ENCODE results near the gene UAP1.

Gene UAP1

DNA sequence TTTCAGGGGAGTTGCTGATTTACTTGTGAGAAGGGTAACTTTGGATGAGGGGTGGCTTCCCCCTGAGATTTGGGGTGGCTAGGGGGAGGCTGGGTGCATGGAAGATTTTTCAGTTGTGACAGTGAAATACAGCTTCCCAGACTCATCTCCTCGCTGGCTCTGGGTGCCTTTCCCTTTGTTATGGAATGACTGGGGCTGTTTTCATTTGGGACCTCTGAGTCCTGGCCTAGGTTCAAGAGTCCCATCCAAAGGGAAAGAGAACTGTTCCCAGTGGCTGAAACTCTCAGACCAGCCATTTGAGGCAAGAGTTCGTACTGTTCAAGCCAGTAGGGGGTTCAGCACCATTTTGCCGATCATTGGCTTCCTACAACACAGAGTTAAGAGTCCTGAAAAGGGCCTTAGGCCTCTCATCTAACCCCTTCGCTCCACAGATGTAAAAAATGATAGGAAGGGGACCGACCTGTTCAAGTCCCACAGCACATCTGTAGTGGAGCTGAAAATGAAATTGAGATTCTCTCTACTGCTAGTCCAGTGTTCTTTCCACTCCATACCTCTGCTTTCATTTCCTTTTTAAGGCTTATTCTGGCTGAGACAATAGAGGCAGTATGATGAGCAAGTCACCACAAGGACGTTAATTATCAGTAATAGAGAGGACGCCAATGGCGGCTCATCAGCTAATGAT is 71.7 kb downstream of the UAP1 start:
- Histone ChIP-seq H3K9ac (ENCODE audit: low read length) (no peak overlapping the region), H3K27me3 (ENCODE audit: control insufficient read depth, insufficient read depth, low read length) (no peaks in the 10 kb centered on the region), H3K4me3 (ENCODE audit: low read length) (no peak overlapping the region), H3K4me1 (ENCODE audit: control insufficient read depth, low read depth, low read length) (peaks cover 13% of the 10 kb centered on the region), H3K9me3 (ENCODE audit: control insufficient read depth, low read depth, low read length) (no peaks in the 10 kb centered on the region), H3K36me3 (ENCODE audit: control insufficient read depth, low read depth, low read length) (no peaks in the 10 kb centered on the region), H3K27ac (ENCODE audit: low read length) (no peak overlapping the region)

DNA sequence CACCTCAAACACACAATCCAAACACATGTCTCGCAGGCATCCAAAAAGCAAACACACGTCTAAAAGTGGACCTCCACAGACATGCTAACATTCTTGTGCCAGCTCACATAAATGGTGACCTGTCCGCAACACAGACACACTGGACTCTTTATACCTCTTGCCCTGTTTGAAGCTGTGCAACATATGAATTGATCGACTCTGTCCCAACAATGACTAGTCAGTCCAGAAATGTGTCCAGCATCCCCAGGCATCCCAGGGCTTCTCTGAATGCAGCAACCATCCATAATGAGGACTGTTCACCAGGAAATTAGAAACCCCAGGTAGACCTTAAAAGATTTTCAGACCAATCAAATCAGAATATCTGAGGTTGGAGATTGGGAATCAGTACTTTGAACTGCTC is 73.9 kb downstream of the UAP1 start:
- Histone ChIP-seq H3K4me3 (ENCODE audit: low read length) (no peak overlapping the region), H3K27me3 (ENCODE audit: control insufficient read depth, insufficient read depth, low read length) (no peaks in the 10 kb centered on the region), H3K9me3 (ENCODE audit: control insufficient read depth, low read depth, low read length) (no peaks in the 10 kb centered on the region), H3K36me3 (ENCODE audit: control insufficient read depth, low read depth, low read length) (no peaks in the 10 kb centered on the region), H3K27ac (ENCODE audit: low read length) (no peak overlapping the region), H3K4me1 (ENCODE audit: control insufficient read depth, low read depth, low read length) (peaks cover 13% of the 10 kb centered on the region), H3K9ac (ENCODE audit: low read length) (no peak overlapping the region)

DNA sequence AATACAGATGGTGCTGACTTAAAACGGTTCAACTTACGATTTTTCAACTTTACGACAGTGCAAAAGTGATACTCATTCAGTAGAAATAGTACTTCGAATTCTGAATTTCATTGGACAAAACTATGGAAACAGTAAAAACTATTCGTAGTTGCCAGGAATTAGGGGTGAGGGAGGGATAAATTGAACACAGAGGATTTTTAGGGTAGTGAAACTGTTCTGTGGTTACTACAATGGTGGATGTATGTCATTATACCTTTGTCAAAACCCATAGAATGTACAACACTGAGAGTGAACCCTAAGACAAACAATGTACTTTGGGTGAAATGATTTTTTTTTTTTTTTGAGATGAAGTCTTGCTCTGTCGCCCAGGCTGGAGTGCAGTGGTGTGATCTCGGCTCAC is 78.2 kb downstream of the UAP1 start:
- no peaks in the 10 kb centered on the region for H3K9me3 ChIP-seq (ENCODE audit: control insufficient read depth, low read depth, low read length)
- H3K36me3 ChIP-seq (ENCODE audit: control insufficient read depth, low read depth, low read length), result no peaks in the 10 kb centered on the region
- H3K27ac ChIP-seq (ENCODE audit: low read length), result no peak overlapping the region
- H3K27me3 ChIP-seq (ENCODE audit: control insufficient read depth, insufficient read depth, low read length), result no peaks in the 10 kb centered on the region
- H3K9ac ChIP-seq (ENCODE audit: low read length), result no peak overlapping the region
- no peaks in the 10 kb centered on the region for H3K4me1 ChIP-seq (ENCODE audit: control insufficient read depth, low read depth, low read length)
- H3K4me3 ChIP-seq (ENCODE audit: low read length), result no peak overlapping the region

DNA sequence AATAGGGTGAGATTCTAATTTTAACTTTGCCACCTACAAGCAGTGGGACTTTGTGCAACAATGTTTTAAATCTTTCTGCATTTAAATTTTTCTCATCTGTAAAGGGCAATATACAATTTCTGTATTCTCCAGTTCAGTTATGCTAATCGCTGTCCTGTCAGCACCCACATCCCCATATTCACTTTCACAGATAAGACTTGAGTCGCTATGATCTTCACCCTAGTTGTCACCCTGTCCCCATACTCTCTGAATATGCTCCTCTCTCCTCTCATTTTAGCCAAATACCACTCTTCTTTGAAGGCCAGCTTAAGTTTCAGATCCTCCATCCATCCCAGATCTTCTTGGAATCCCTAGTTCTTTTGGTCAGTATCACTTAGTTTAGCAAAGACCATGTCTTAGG is 79.6 kb downstream of the UAP1 start:
- no peak overlapping the region for H3K4me3 ChIP-seq (ENCODE audit: low read length)
- H3K36me3 ChIP-seq (ENCODE audit: control insufficient read depth, low read depth, low read length), result no peaks in the 10 kb centered on the region
- H3K4me1 ChIP-seq (ENCODE audit: control insufficient read depth, low read depth, low read length), result no peaks in the 10 kb centered on the region

DNA sequence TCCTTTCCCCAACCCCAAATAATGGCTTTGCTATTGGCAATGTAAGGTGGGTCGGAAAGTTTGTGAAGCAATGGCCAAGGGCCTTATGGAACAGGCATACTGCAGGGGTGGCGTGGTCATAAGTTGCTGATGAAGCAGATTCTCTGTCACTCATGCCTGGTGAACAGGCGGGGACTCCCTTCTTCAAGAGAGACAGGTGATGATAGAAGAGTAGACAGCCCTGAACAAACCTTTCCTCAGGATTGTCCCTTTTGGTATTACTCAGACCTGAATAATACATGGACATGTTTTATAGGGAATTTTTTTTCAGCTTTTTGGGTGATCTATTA is 83.4 kb downstream of the UAP1 start:
- no peaks in the 10 kb centered on the region for H3K9me3 ChIP-seq (ENCODE audit: control insufficient read depth, low read depth, low read length)
- H3K27ac ChIP-seq (ENCODE audit: low read length), result no peak overlapping the region
- no peak overlapping the region for H3K9ac ChIP-seq (ENCODE audit: low read length)
- no peaks in the 10 kb centered on the region for H3K27me3 ChIP-seq (ENCODE audit: control insufficient read depth, insufficient read depth, low read length)
- no peak overlapping the region for H3K4me3 ChIP-seq (ENCODE audit: low read length)
- no peaks in the 10 kb centered on the region for H3K4me1 ChIP-seq (ENCODE audit: control insufficient read depth, low read depth, low read length)
- no peaks in the 10 kb centered on the region for H3K36me3 ChIP-seq (ENCODE audit: control insufficient read depth, low read depth, low read length)

More for the DNA sequence above, 79.6 kb downstream of the UAP1 start:
- Histone ChIP-seq H3K9me3 (ENCODE audit: control insufficient read depth, low read depth, low read length) (no peaks in the 10 kb centered on the region), H3K27me3 (ENCODE audit: control insufficient read depth, insufficient read depth, low read length) (no peaks in the 10 kb centered on the region), H3K27ac (ENCODE audit: low read length) (no peak overlapping the region), H3K9ac (ENCODE audit: low read length) (no peak overlapping the region)

DNA sequence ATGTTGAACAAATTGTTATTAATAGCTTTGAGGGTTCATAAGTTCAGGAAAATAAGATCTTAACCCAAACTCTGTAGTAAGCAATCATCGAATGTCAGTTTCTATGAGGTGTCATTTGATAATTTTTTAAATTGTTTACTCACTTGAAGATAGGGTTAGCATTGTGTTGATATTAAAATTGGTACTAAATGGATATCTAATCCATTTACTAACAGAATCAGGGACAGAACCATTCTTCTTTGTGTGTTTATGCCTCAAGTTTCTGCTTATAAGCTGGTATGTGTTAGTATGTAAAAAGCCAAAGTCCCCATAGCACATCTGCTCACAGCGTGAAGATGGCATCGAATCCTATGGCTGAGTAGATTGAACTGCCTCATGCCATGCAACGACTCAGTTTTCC is 84.1 kb downstream of the UAP1 start:
- H3K9me3 ChIP-seq (ENCODE audit: control insufficient read depth, low read depth, low read length), result no peaks in the 10 kb centered on the region
- no peak overlapping the region for H3K4me3 ChIP-seq (ENCODE audit: low read length)
- H3K9ac ChIP-seq (ENCODE audit: low read length), result no peak overlapping the region
- no peaks in the 10 kb centered on the region for H3K36me3 ChIP-seq (ENCODE audit: control insufficient read depth, low read depth, low read length)
- H3K27me3 ChIP-seq (ENCODE audit: control insufficient read depth, insufficient read depth, low read length), result no peaks in the 10 kb centered on the region
- no peak overlapping the region for H3K27ac ChIP-seq (ENCODE audit: low read length)
- H3K4me1 ChIP-seq (ENCODE audit: control insufficient read depth, low read depth, low read length), result no peaks in the 10 kb centered on the region

DNA sequence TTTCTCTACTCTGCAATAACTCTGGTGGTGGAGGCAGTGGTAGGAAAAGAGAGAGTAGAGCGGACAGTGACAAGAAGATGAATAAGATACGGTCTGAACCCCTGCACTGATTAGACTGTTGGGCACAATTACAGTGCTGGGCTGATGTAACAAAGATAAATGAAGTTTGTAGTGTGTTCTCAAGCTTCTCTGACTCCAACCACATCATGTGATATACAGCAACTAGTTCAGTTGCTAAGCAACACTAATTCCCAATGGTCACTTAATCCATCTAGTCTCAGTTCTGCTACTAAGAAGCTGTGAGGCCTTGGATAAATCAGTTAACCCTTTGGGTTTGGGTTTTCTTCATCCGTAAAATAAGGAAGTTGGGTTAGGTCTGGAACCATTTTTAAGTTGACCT is 88.1 kb downstream of the UAP1 start:
- H3K4me1 ChIP-seq (ENCODE audit: control insufficient read depth, low read depth, low read length), result no peaks in the 10 kb centered on the region
- H3K27me3 ChIP-seq (ENCODE audit: control insufficient read depth, insufficient read depth, low read length), result no peaks in the 10 kb centered on the region
- H3K4me3 ChIP-seq (ENCODE audit: low read length), result no peak overlapping the region
- H3K36me3 ChIP-seq (ENCODE audit: control insufficient read depth, low read depth, low read length), result no peaks in the 10 kb centered on the region
- no peak overlapping the region for H3K9ac ChIP-seq (ENCODE audit: low read length)
- H3K27ac ChIP-seq (ENCODE audit: low read length), result no peak overlapping the region
- no peaks in the 10 kb centered on the region for H3K9me3 ChIP-seq (ENCODE audit: control insufficient read depth, low read depth, low read length)
